ENCODE data around the gene CNTN4. TPM values are rescaled to one million over a fixed set of nuclear protein-coding genes. Genes with fewer than 3 reads are reported as not detected.

Gene CNTN4
- total and polyA plus RNA-seq, 2 of the 8 experiments (the other 6 are each of a cell fraction or from before 2014, with no cell fraction given), result 0.41 to 2.2 TPM

- Histone ChIP-seq H3K4me2 (ENCODE audit: insufficient read depth in 1 of 2, low read depth in 2 of 2, low read length in 2 of 2) (no peak overlapping the region), H2BK120ac (replicated peaks; ENCODE audit: low read depth, low read length) (no peak overlapping the region), H2AFZ (ENCODE audit: low read length) (no peak overlapping the region), H3K56ac (replicated peaks; ENCODE audit: insufficient read length, low read depth, low read length) (no peak overlapping the region), H3K79me1 (ENCODE audit: low read depth, low read length) (no peaks in the 10 kb centered on the region), H2BK12ac (ENCODE audit: low read depth, low read length) (no peak overlapping the region), H3K14ac (ENCODE audit: insufficient read length) (no peak overlapping the region), H2BK20ac (ENCODE audit: low read length) (no peak overlapping the region), H2AK5ac (ENCODE audit: low read depth, low read length) (no peak overlapping the region), H4K5ac (ENCODE audit: insufficient read length, low read depth, low read length) (no peak overlapping the region), H3K4me1 (replicated peaks in 1 of 4; ENCODE audit: control insufficient read depth in 3 of 4, insufficient read depth in 4 of 4, low read length in 3 of 4) (no peaks in the 10 kb centered on the region), H3K9ac (replicated peaks in 1 of 4; ENCODE audit: extremely low read depth in 1 of 4, low read depth in 3 of 4, low read length in 3 of 4) (no peak overlapping the region), H3K18ac (ENCODE audit: extremely low read depth, low read length) (no peak overlapping the region), H2BK5ac (ENCODE audit: low read depth, low read length) (no peak overlapping the region), H3K36me3 (ENCODE audit: control insufficient read depth in 2 of 4, insufficient read depth in 4 of 4, low read length in 3 of 4) (no peaks in the 10 kb centered on the region), H3K23ac (ENCODE audit: insufficient read length) (no peak overlapping the region), H3K79me2 (ENCODE audit: control insufficient read depth in 1 of 2, insufficient read depth in 2 of 2, low read length in 2 of 2) (no peaks in the 10 kb centered on the region), H3K4ac (replicated peaks; ENCODE audit: insufficient read length, low read depth, low read length) (no peak overlapping the region), H4K8ac (ENCODE audit: extremely low read depth, insufficient read depth, low read length) (no peak overlapping the region), H3K27ac (ENCODE audit: low read depth, low read length) (no peak overlapping the region), H4K91ac (replicated peaks; ENCODE audit: insufficient read length, low read length) (no peak overlapping the region), H3K27me3 (replicated peaks in 1 of 4; ENCODE audit: control insufficient read depth in 3 of 4, extremely low read depth in 1 of 4, insufficient read depth in 3 of 4, low read length in 3 of 4) (no peaks in the 10 kb centered on the region), H4K20me1 (replicated peaks in 1 of 2; ENCODE audit: control insufficient read depth in 1 of 2, insufficient read depth in 2 of 2, low read length in 2 of 2) (no peaks in the 10 kb centered on the region), H3K4me3 (ENCODE audit: extremely low read depth in 1 of 4, insufficient read depth in 2 of 4, low read depth in 3 of 4, low read length in 4 of 4) (no peak overlapping the region), H3K23me2 (ENCODE audit: low read depth, low read length) (no peaks in the 10 kb centered on the region), H3K9me3 (ENCODE audit: insufficient read depth in 2 of 2, low read depth in 1 of 2, low read length in 1 of 2) (no peaks in the 10 kb centered on the region), H2BK15ac (ENCODE audit: low read length) (no peak overlapping the region)
- POLR2A ChIA-PET (ENCODE audit: partially characterized antibody), result no interaction called here
- CTCF ChIA-PET (ENCODE audit: partially characterized antibody), result interaction anchor here (1.1 kb wide), 1 partner anchor 125 kb away, joined by 4 read pairs; no protein-coding TSS in a partner anchor
- FAIRE-seq (no peak), DNase-seq (ENCODE audit: low read depth in 1 of 2, low spot score in 2 of 2) (no peak)
- WGBS, 2 experiments (ENCODE audit: extremely low coverage in 1 of 2, insufficient coverage in 1 of 2, insufficient read length in 1 of 2, insufficient replicate concordance in 2 of 2, low coverage in 1 of 2, low lambda C conversion rate in 2 of 2, missing lambda C conversion rate in 1 of 2), result 94% methylated on average over 2 of the region's 2 CpGs; no CpG with 5 or more reads in 1 of the 2 experiments
- TF ChIP-seq POU5F1 (IDR thresholded peaks at IDR 0.05; ENCODE audit: low read depth, low read length), result no peak
- TF ChIP-seq, protein P1, sequence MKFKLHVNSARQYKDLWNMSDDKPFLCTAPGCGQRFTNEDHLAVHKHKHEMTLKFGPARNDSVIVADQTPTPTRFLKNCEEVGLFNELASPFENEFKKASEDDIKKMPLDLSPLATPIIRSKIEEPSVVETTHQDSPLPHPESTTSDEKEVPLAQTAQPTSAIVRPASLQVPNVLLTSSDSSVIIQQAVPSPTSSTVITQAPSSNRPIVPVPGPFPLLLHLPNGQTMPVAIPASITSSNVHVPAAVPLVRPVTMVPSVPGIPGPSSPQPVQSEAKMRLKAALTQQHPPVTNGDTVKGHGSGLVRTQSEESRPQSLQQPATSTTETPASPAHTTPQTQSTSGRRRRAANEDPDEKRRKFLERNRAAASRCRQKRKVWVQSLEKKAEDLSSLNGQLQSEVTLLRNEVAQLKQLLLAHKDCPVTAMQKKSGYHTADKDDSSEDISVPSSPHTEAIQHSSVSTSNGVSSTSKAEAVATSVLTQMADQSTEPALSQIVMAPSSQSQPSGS (IDR thresholded peaks at IDR 0.05; ENCODE audit: low read length), result no peak
These were observed 789.9 kb downstream of the CNTN4 start for GRCh38 chr3:2888592-2888991.
